Panc1 (cell line): ENCODE data around the gene DPYSL5. TPM values are rescaled to one million over a fixed set of nuclear protein-coding genes. Genes with fewer than 3 reads are reported as not detected.

Source experiments
- ATAC-seq: fragments of 200-7000 bp; cut with Tn5 transposase; 2 replicates; pipeline ENCODE4 v1.9.1; 2020; ENCODE audit warnings: mild to moderate bottlenecking, moderate library complexity
- BruUV-seq: library from RNA; stranded (reverse); fragments of 400-500 nt; replicated peaks from 2 replicates; lab custom pipeline; 2021; lab: Mats Ljungman, UMichigan
- CTCF ChIA-PET: fragments of 300-600 bp; sonication (Branson Sonifier 250); formaldehyde crosslinking; loops from one replicate; lab custom pipeline; 2022; ENCODE audit warnings: antibody characterized with exemption; lab: Charles Lee
- POLR2A ChIA-PET: fragments of 300-600 bp; sonication (Branson Sonifier 250); formaldehyde crosslinking; loops from one replicate; lab custom pipeline; 2022; ENCODE audit warnings: antibody characterized with exemption; lab: Charles Lee
- DNase-seq: peaks from one replicate; pipeline ENCODE4 v3.0.0-alpha.2; 2010; ENCODE audit warnings: low read depth, low spot score
- H3K27ac ChIP-seq: 2 replicates; pipeline ENCODE4 v1.5.1; 2011; ENCODE audit warnings: mild to moderate bottlenecking, low read length, inconsistent platforms
- H3K27me3 ChIP-seq: fragments of 200-500 bp; sonication (Bioruptor generic); 2 replicates; pipeline ENCODE4 v1.6.0; 2014; ENCODE audit warnings: low read length, inconsistent platforms; ENCODE audit not compliant: control insufficient read depth, insufficient read depth
- H3K36me3 ChIP-seq: fragments of 200-500 bp; sonication (Bioruptor generic); 2 replicates; pipeline ENCODE4 v1.5.1; 2014; ENCODE audit warnings: inconsistent platforms, mild to moderate bottlenecking, low read length, moderate library complexity; ENCODE audit not compliant: control insufficient read depth, insufficient read depth
- H3K4me1 ChIP-seq: 2 replicates; pipeline ENCODE4 v1.5.1; 2011; ENCODE audit warnings: inconsistent platforms, mild to moderate bottlenecking, low read length, moderate library complexity; ENCODE audit not compliant: control insufficient read depth, insufficient read depth
- H3K4me3 ChIP-seq, 2 experiments: 2 replicates each; pipeline ENCODE4 v1.5.1; 2011 to 2012; ENCODE audit warnings: low read depth in 2 of 2, low read length in 2 of 2, mild to moderate bottlenecking in 2 of 2, inconsistent platforms in 1 of 2, moderate library complexity in 1 of 2
- H3K9me3 ChIP-seq: fragments of 200-500 bp; sonication (Bioruptor generic); 2 replicates; pipeline ENCODE4 v1.5.1; 2014; ENCODE audit warnings: low read depth, mild to moderate bottlenecking, inconsistent platforms, low read length, moderate library complexity; ENCODE audit not compliant: control insufficient read depth, insufficient read depth
- CTCF ChIP-seq: fragments of 450-650 bp; IDR thresholded peaks from 2 replicates; pipeline ENCODE4 v1.5.1; 2017; ENCODE audit warnings: mild to moderate bottlenecking
- POLR2AphosphoS5 ChIP-seq: IDR thresholded peaks from 2 replicates; pipeline ENCODE4 v1.6.1; 2012; ENCODE audit warnings: mild to moderate bottlenecking, low read depth, low read length, moderate library complexity
- REST ChIP-seq, 2 experiments: IDR thresholded peaks; 2 replicates each; pipeline ENCODE4 v1.6.1; 2011 to 2012; ENCODE audit warnings: low read depth in 2 of 2, control low read depth in 1 of 2, low read length in 1 of 2, mild to moderate bottlenecking in 1 of 2, moderate library complexity in 1 of 2; ENCODE audit not compliant: insufficient read depth in 1 of 2
- SIN3A ChIP-seq: IDR thresholded peaks from 2 replicates; pipeline ENCODE4 v1.6.1; 2012; ENCODE audit warnings: low read depth, mild to moderate bottlenecking, low read length, moderate library complexity, borderline replicate concordance; ENCODE audit not compliant: insufficient read depth
- TCF7L2 ChIP-seq: IDR thresholded peaks from 2 replicates; pipeline ENCODE4 v1.6.1; 2011; ENCODE audit warnings: mild to moderate bottlenecking, low read depth, low read length, inconsistent platforms
- in situ Hi-C: cut with HindIII; loops from 2 replicates; pipeline ENCODE4 v1.10.0; 2016; ENCODE audit warnings: low sequenced_read_pairs, low pct_unique_long_range_greater_than_20kb
- intact Hi-C: fragments of 100-400 bp; cut with micrococcal nuclease; formaldehyde crosslinking; loops from one replicate; pipeline ENCODE4 v1.10.0; 2022; ENCODE audit not compliant: unreplicated experiment
- total RNA-seq: library from RNA; stranded (reverse); gene quantifications from one replicate; pipeline ENCODE4 v1.2.1, GENCODE V29; 2021; ENCODE audit not compliant: unreplicated experiment

Gene DPYSL5
- total RNA-seq, 1 experiment from 2014 or later = 0.31 TPM

GRCh38 chr2:26988058-26988860 is 140.3 kb downstream of the DPYSL5 start:
- Histone ChIP-seq H3K36me3 (no peaks in the 10 kb centered on the region), H3K27ac (no peak overlapping the region), H3K9me3 (no peaks in the 10 kb centered on the region), H3K27me3 (no peaks in the 10 kb centered on the region), H3K4me1 (no peaks in the 10 kb centered on the region), H3K4me3 (no peak overlapping the region)
- no TSS peak for BruUV-seq
- POLR2A ChIA-PET = interaction anchor here (0.6 kb wide), 1 partner anchor 62 kb away, joined by 3 read pairs; no protein-coding TSS in a partner anchor
- DNase-seq (no peak), ATAC-seq (no peak)
- intact Hi-C loops = no loop called here
- in situ Hi-C loops = no loop called here
- no peak for TF ChIP-seq SIN3A
- CTCF ChIA-PET = no interaction called here

- ChIA-PET POLR2A (no interaction called here), CTCF (no interaction called here)
- no peaks in the 10 kb centered on the region for H3K9me3 ChIP-seq
- no peak overlapping the region for H3K27ac ChIP-seq
- no peak for ATAC-seq
- no TSS peak for BruUV-seq
- H3K36me3 ChIP-seq = no peaks in the 10 kb centered on the region
- no peaks in the 10 kb centered on the region for H3K27me3 ChIP-seq
- in situ Hi-C loops = no loop called here
- H3K4me1 ChIP-seq = no peaks in the 10 kb centered on the region
- TF ChIP-seq POLR2AphosphoS5 (no peak), REST (IDR thresholded peaks at IDR 0.05; ENCODE audit: insufficient read depth in 1 of 2, low read depth in 2 of 2, low read length in 1 of 2) (no peak), CTCF (no peak), TCF7L2 (no peak), SIN3A (no peak)
- intact Hi-C loops = no loop called here
- no peak for DNase-seq
- H3K4me3 ChIP-seq = no peak overlapping the region
Measured at GRCh38 chr2:26989156-26989555, 141.2 kb downstream of the DPYSL5 start.

- no TSS peak for BruUV-seq
- DNase-seq (no peak), ATAC-seq (no peak)
- intact Hi-C loops = no loop called here
- Histone ChIP-seq H3K9me3 (no peaks in the 10 kb centered on the region), H3K36me3 (no peaks in the 10 kb centered on the region), H3K27ac (no peak overlapping the region), H3K27me3 (no peaks in the 10 kb centered on the region), H3K4me3 (no peak overlapping the region), H3K4me1 (no peaks in the 10 kb centered on the region)
- TF ChIP-seq CTCF (no peak), TCF7L2 (no peak), POLR2AphosphoS5 (no peak), SIN3A (no peak), REST (IDR thresholded peaks at IDR 0.05; ENCODE audit: insufficient read depth in 1 of 2, low read depth in 2 of 2, low read length in 1 of 2) (no peak)
- CTCF ChIA-PET = no interaction called here
- POLR2A ChIA-PET = no interaction called here
- in situ Hi-C loops = no loop called here
Measured at GRCh38 chr2:26991717-26992116, 143.8 kb downstream of the DPYSL5 start.
